ENCODE results near the gene SYNE2.

The SYNE2 gene

DNA sequence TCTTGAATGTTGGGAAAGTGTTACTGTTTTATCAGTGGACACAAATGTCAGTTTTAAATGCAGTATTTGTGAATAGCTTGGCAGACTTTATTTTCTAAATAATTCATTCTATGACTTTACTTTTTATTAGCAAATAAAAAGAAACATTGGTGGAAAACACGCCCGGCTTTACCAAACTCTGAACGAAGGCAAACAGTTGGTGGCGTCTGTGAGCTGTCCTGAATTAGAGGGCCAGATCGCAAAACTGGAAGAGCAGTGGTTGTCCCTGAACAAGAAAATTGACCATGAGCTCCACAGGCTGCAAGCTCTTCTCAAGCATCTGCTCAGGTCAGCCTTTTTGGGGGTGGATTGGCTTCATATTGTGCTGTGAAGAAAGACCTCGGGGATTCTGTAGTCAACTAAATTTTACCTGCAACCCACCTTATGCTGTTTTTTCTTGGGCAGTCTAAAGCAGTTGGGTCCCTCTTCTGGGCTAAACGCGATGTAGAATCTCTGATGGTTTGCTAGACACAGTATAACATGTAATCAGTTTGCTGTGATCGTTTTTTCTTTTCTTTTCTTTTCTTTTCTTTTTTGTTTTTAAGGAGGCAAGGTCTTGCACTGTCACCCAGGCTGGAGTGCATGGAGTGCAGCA lies 285.0 kb downstream of the SYNE2 start:
- Histone ChIP-seq H3K27me3 (no peaks in the 10 kb centered on the region), H3K27ac (no peak overlapping the region), H3K4me3 (ENCODE audit: low read depth in 1 of 2, low read length in 1 of 2) (no peak overlapping the region), H3K9me3 (peaks cover 4% of the 10 kb centered on the region), H3K36me3 (peaks cover 97% of the 10 kb centered on the region), H3K4me1 (ENCODE audit: control insufficient read depth in 1 of 2, insufficient read depth in 1 of 2, low read depth in 1 of 2, low read length in 1 of 2) (no peaks in the 10 kb centered on the region)
- TF ChIP-seq, protein P1, sequence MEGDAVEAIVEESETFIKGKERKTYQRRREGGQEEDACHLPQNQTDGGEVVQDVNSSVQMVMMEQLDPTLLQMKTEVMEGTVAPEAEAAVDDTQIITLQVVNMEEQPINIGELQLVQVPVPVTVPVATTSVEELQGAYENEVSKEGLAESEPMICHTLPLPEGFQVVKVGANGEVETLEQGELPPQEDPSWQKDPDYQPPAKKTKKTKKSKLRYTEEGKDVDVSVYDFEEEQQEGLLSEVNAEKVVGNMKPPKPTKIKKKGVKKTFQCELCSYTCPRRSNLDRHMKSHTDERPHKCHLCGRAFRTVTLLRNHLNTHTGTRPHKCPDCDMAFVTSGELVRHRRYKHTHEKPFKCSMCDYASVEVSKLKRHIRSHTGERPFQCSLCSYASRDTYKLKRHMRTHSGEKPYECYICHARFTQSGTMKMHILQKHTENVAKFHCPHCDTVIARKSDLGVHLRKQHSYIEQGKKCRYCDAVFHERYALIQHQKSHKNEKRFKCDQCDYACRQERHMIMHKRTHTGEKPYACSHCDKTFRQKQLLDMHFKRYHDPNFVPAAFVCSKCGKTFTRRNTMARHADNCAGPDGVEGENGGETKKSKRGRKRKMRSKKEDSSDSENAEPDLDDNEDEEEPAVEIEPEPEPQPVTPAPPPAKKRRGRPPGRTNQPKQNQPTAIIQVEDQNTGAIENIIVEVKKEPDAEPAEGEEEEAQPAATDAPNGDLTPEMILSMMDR (IDR thresholded peaks at IDR 0.05): no peak

DNA sequence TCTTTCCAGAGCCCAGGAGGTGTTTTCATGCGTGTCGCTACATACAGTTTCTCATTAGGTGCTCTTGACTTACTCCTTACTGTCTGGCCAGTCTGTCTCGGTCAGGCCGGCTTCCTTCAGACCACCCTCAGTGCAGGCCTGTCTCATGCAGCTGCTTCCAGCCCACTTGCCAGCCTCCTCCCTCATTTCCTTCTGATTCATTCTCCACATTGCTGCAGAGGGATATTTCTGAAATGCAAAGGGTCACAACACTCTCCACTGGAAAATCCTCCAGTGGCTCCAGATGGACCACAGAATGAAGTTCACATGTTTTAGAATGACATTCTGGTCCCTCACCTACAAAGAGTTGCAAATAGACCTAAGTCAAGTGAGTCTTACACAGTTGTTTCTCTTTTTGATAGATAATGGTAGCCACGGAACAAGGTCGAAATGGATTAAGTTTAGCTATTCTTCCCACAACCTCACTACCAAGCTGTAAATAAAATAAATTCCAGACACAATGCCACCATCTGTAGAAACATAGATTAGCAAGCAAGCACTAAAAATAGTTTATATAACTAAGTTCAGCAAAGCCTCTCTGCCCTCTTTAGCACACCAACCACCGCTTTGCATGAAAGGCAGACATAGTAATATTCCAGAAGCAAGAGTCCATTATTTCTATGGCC lies 294.5 kb downstream of the SYNE2 start:
- Histone ChIP-seq H3K27me3 (no peaks in the 10 kb centered on the region), H3K27ac (no peak overlapping the region), H3K9me3 (no peaks in the 10 kb centered on the region), H3K4me3 (ENCODE audit: low read depth in 1 of 2, low read length in 1 of 2) (no peak overlapping the region), H3K36me3 (peaks cover 75% of the 10 kb centered on the region), H3K4me1 (ENCODE audit: control insufficient read depth in 1 of 2, insufficient read depth in 1 of 2, low read depth in 1 of 2, low read length in 1 of 2) (no peaks in the 10 kb centered on the region)
- TF ChIP-seq, protein P1 (IDR thresholded peaks at IDR 0.05): no peak

DNA sequence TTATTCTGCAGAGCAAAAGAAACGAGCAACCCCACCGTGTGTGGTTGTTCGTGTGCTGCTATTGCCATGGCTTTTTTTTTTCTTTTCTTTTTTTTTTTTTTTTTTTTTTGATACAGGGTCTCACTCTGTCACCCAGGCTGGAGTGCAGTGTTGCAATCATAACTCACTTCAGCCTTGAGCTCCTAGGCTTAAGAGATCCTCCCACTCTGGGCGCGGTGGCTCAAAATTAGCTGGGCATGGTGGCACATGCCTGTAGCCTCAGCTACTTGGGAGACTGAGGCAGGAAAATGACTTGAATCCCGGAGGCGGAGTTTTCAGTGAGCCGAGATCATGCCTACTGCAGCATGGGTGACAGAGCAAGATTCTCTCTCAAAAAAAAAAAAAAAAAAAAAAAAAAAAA lies 297.1 kb downstream of the SYNE2 start:
- Histone ChIP-seq H3K27ac (no peak overlapping the region), H3K36me3 (peaks cover 73% of the 10 kb centered on the region), H3K9me3 (no peaks in the 10 kb centered on the region), H3K27me3 (no peaks in the 10 kb centered on the region), H3K4me3 (ENCODE audit: low read depth in 1 of 2, low read length in 1 of 2) (no peak overlapping the region), H3K4me1 (ENCODE audit: control insufficient read depth in 1 of 2, insufficient read depth in 1 of 2, low read depth in 1 of 2, low read length in 1 of 2) (no peaks in the 10 kb centered on the region)
- TF ChIP-seq, protein P1 (IDR thresholded peaks at IDR 0.05): no peak

DNA sequence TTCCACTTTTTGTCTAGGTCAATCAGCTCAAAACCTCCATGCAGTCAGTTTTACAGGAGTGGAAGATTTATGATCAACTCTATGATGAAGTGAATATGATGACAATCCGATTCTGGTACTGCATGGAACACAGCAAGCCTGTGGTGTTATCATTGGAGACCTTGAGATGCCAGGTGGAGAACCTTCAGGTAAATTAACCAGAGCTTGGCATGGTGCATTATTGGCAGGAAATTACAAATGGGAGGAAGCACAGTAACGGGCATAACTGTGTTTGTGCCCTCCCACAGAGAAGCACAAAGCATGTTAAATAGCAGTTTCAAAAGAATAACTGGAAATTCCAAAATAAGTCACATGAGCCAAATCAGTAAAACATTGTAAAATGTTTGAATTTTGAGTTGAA lies 305.8 kb downstream of the SYNE2 start:
- Histone ChIP-seq H3K9me3 (no peaks in the 10 kb centered on the region), H3K4me1 (ENCODE audit: control insufficient read depth in 1 of 2, insufficient read depth in 1 of 2, low read depth in 1 of 2, low read length in 1 of 2) (no peaks in the 10 kb centered on the region), H3K4me3 (ENCODE audit: low read depth in 1 of 2, low read length in 1 of 2) (no peak overlapping the region), H3K27me3 (no peaks in the 10 kb centered on the region), H3K27ac (no peak overlapping the region), H3K36me3 (peaks cover 74% of the 10 kb centered on the region)
- TF ChIP-seq, protein P1 (IDR thresholded peaks at IDR 0.05): no peak

DNA sequence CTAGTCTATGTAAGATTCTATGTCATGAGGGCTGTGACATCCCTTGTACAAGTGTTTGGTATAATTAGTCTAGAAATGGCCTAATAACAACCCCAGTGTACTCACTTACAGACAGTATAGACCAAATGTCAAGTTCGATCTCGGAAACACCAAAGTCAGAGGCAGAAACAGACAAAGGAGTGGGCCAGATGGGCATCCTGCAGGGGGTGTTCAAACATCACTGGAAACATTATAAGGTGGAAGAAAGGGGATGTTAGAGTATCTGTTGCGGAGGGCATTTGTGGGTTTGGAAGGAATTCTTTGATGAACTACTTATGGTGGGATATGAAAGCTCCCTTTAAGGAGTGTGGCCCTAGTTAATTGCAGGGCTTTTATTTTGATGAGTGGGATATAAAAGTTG lies 306.8 kb downstream of the SYNE2 start:
- H3K4me1 ChIP-seq (ENCODE audit: control insufficient read depth in 1 of 2, insufficient read depth in 1 of 2, low read depth in 1 of 2, low read length in 1 of 2): no peaks in the 10 kb centered on the region
- TF ChIP-seq, protein P1 (IDR thresholded peaks at IDR 0.05): no peak
- no peaks in the 10 kb centered on the region for H3K9me3 ChIP-seq
- H3K36me3 ChIP-seq: peaks cover 76% of the 10 kb centered on the region
- no peaks in the 10 kb centered on the region for H3K27me3 ChIP-seq
- H3K4me3 ChIP-seq (ENCODE audit: low read depth in 1 of 2, low read length in 1 of 2): no peak overlapping the region
- no peak overlapping the region for H3K27ac ChIP-seq
